Globus pallidus (tissue), 1 donor: ENCODE measurements around the gene C15orf62.

ENCODE experiments used
- DNase-seq: peaks from one replicate; pipeline ENCODE4 v3.0.0-alpha.2; 2015; ENCODE audit warnings: low spot score

The C15orf62 gene

GRCh38 chr15:40815042-40815698 is 45.4 kb downstream of the C15orf62 start:
- DNase-seq: no peak

GRCh38 chr15:40819048-40819447 is 49.3 kb downstream of the C15orf62 start:
- DNase-seq: no peak

GRCh38 chr15:40821195-40821594 is 51.4 kb downstream of the C15orf62 start:
- DNase-seq: no peak
